ENCODE measurements around the gene ISCA1. TPM values are rescaled to one million over a fixed set of nuclear protein-coding genes. Genes with fewer than 3 reads are reported as not detected.

ISCA1 gene
- total and polyA plus RNA-seq, 10 of the 15 experiments (the other 5 are each of a cell fraction or from before 2014, with no cell fraction given): 8.9 to 36.0 (median 24.2) TPM

GRCh38 chr9:86252870-86253269, 29.5 kb downstream of the ISCA1 start:
- no peak for ATAC-seq
- DNase-seq (ENCODE audit: low read depth, low spot score): no peak
- Histone ChIP-seq H3K36me3 (ENCODE audit: control insufficient read depth in 2 of 2, insufficient read depth in 2 of 2, low read length in 1 of 2) (no peaks in the 10 kb centered on the region), H2AFZ (ENCODE audit: control insufficient read depth, low read depth, low read length) (no peak overlapping the region), H4K20me1 (ENCODE audit: control insufficient read depth, insufficient read depth) (no peaks in the 10 kb centered on the region), H3K79me2 (ENCODE audit: control insufficient read depth, insufficient read depth, low read length) (no peaks in the 10 kb centered on the region), H3K4me2 (ENCODE audit: control insufficient read depth, insufficient read depth) (no peak overlapping the region), H3K9ac (ENCODE audit: control insufficient read depth, insufficient read depth, low read length) (no peak overlapping the region), H3K27me3 (replicated peaks in 1 of 2; ENCODE audit: control insufficient read depth in 2 of 2, insufficient read depth in 2 of 2, low read length in 1 of 2) (no peaks in the 10 kb centered on the region), H3K9me3 (replicated peaks; ENCODE audit: control insufficient read depth, insufficient read depth, low read length) (no peaks in the 10 kb centered on the region), H3K27ac (ENCODE audit: control insufficient read depth, insufficient read depth) (no peak overlapping the region), H3K4me3 (no peak overlapping the region), H3K4me1 (ENCODE audit: control insufficient read depth, insufficient read depth, low read length) (no peaks in the 10 kb centered on the region)
- ChIA-PET POLR2A (interaction anchor here (0.6 kb wide), 1 partner anchor 137 kb away, joined by 3 read pairs; no protein-coding TSS in a partner anchor), SMC1A (ENCODE audit: uncharacterized antibody, unreplicated experiment) (interaction anchor here (1.2 kb wide), 1 partner anchor 11 kb away, joined by 3 read pairs; no protein-coding TSS in a partner anchor), RAD21 (ENCODE audit: unreplicated experiment) (interaction anchor here (1.1 kb wide), 1 partner anchor 51 kb away, joined by 3 read pairs; no protein-coding TSS in a partner anchor), CTCF (interaction anchor here (2.0 kb wide), 1 partner anchor 50 kb away, joined by 7 read pairs; no protein-coding TSS in a partner anchor)
- no peak for TF ChIP-seq SMARCA5 (IDR thresholded peaks at IDR 0.05)
- TF ChIP-seq NKRF (conservative IDR thresholded peaks at IDR 0.05): no peak
- no TSS peak for BruUV-seq (replicated peaks)
- no peak for FAIRE-seq
- intact Hi-C loops (cut with micrococcal nuclease; ENCODE audit: unreplicated experiment) (no loop called here), in situ Hi-C loops (cut with MboI) (no loop called here)
- WGBS (ENCODE audit: insufficient coverage, insufficient replicate concordance, low lambda C conversion rate, missing lambda C conversion rate): 70% methylated on average over 1 of the region's 1 CpG

GRCh38 chr9:86250123-86250522, 32.2 kb downstream of the ISCA1 start:
- intact Hi-C loops (cut with micrococcal nuclease; ENCODE audit: unreplicated experiment): no loop called here
- no peak for TF ChIP-seq ZBTB11 (CRISPR knock-in tag; IDR thresholded peaks at IDR 0.05)
- no peak for TF ChIP-seq CHD4 (IDR thresholded peaks at IDR 0.05)
- no peak for TF ChIP-seq POU2F2 (IDR thresholded peaks at IDR 0.05; ENCODE audit: borderline replicate concordance, low read depth, low read length)
- no peak for TF ChIP-seq LARP7 (IDR thresholded peaks at IDR 0.05)
- no peak for TF ChIP-seq ZSCAN29 (IDR thresholded peaks at IDR 0.05)
- no peak for TF ChIP-seq KAT2A (conservative IDR thresholded peaks at IDR 0.05; ENCODE audit: control insufficient read depth, low read depth, low read length)
- TF ChIP-seq PML (IDR thresholded peaks at IDR 0.05; ENCODE audit: low read length): no peak
- no peak for TF ChIP-seq NFYB (IDR thresholded peaks at IDR 0.05; ENCODE audit: insufficient read depth, low read depth, low read length)
- no peak for TF ChIP-seq CHD1 (IDR thresholded peaks at IDR 0.05; ENCODE audit: low read depth, low read length)
- no peak for TF ChIP-seq ZNF384 (IDR thresholded peaks at IDR 0.05; ENCODE audit: borderline replicate concordance, low read depth, low read length)
- no peak for TF ChIP-seq SMAD5 (IDR thresholded peaks at IDR 0.05; ENCODE audit: low read depth)

More at GRCh38 chr9:86250123-86250522, 32.2 kb downstream of the ISCA1 start:
- Histone ChIP-seq H3K27me3 (replicated peaks in 1 of 2; ENCODE audit: control insufficient read depth in 2 of 2, insufficient read depth in 2 of 2, low read length in 1 of 2) (no peaks in the 10 kb centered on the region), H2AFZ (ENCODE audit: control insufficient read depth, low read depth, low read length) (no peak overlapping the region), H3K4me1 (ENCODE audit: control insufficient read depth, insufficient read depth, low read length) (no peaks in the 10 kb centered on the region), H3K36me3 (ENCODE audit: control insufficient read depth in 2 of 2, insufficient read depth in 2 of 2, low read length in 1 of 2) (no peaks in the 10 kb centered on the region), H3K9ac (ENCODE audit: control insufficient read depth, insufficient read depth, low read length) (no peak overlapping the region), H3K4me3 (no peak overlapping the region), H4K20me1 (ENCODE audit: control insufficient read depth, insufficient read depth) (no peaks in the 10 kb centered on the region), H3K9me3 (replicated peaks; ENCODE audit: control insufficient read depth, insufficient read depth, low read length) (no peaks in the 10 kb centered on the region), H3K79me2 (ENCODE audit: control insufficient read depth, insufficient read depth, low read length) (no peaks in the 10 kb centered on the region), H3K27ac (ENCODE audit: control insufficient read depth, insufficient read depth) (no peak overlapping the region), H3K4me2 (ENCODE audit: control insufficient read depth, insufficient read depth) (no peak overlapping the region)
- ChIA-PET RAD21 (ENCODE audit: unreplicated experiment) (no interaction called here), POLR2A (no interaction called here), SMC1A (ENCODE audit: uncharacterized antibody, unreplicated experiment) (interaction anchor here (1.3 kb wide), 1 partner anchor 50 kb away, joined by 3 read pairs; no protein-coding TSS in a partner anchor), CTCF (interaction anchor here (1.0 kb wide), 1 partner anchor 13 kb away, joined by 4 read pairs; no protein-coding TSS in a partner anchor)
- FAIRE-seq: peak; percentile 78
- no peak for DNase-seq (ENCODE audit: low read depth, low spot score)
- ATAC-seq: no peak
- in situ Hi-C loops (cut with MboI): no loop called here
- BruUV-seq (replicated peaks): no TSS peak

All from GM12878 (cell line).